HG02870 (cell line): ENCODE data around the gene UHRF1.
"Not testable (repeated sequence)": the region's sequence is repeated elsewhere in the genome, so short reads cannot be mapped to it uniquely, and the experiment has no call there.

Experiments used
- ATAC-seq: cut with Tn5 transposase; IDR thresholded peaks from one replicate; pipeline ENCODE4 v1.9.1; 2021; ENCODE audit warnings: mild to moderate bottlenecking, moderate library complexity; ENCODE audit not compliant: unreplicated experiment

The UHRF1 gene

DNA sequence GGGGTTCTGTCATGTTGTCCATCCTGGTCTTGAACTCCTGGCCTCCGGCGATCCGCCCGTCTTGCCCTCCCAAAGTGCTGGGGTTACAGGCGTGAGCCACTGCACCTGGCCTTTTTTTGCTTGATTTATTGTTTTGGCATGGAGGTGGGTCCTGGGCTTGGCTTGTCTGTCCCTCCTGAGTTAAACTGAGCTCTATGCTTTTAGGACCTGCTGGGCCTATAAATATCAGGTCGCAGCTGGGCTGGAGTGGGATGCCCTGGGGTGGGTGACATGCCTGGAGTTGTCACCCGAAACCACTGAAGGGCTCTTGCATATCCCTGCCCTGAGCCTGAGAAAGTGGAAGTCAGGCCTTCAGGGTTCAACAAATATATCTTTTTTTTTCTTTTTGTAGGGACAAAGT is 12.2 kb upstream of the UHRF1 start:
- ATAC-seq: no peak

DNA sequence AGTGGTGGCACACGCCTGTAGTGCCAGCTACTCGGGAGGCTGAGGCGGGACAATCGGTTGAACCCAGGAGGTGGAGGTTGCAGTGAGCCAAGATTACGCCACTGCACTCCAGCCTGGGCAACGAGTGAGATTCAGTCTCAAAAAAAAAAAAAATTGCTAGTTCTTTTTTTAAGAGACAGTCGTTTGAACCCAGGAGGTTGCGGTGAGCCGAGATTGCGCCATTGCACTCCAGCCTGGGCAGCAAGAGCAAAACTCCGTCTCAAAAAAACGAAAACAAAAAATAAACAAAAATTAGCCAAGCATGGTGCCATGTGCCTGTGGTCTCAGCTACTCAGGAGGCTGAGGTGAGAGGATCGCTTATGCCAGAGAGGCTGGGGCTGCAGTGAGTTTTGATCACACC is 8.4 kb upstream of the UHRF1 start:
- ATAC-seq: not testable (repeated sequence)

DNA sequence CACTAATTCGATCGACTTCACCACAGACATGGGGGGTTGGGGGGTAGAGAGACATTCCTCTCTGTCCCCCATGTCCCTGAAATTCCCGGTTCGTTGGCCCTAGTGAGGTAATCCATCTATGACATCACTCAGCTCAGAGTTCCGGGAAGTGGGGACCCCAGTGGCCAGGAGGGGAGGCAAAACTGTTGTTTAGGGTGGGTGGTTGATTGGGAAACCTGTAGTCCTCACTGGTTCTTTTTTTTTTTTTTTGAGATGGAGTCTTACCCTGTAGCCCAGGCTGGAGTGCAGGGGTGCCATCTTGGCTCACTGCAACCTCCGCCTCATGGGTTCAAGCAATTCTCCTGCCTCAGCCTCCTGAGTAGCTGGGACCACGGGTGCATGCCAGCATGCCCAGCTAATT is 6.5 kb upstream of the UHRF1 start, which contains the start of gene ARRDC5:
TSS of gene ARRDC5 (minus strand) at position 101 of the 400 bp plus-strand sequence. CDS start at position 30, 71 bp downstream.
- ATAC-seq: no peak

DNA sequence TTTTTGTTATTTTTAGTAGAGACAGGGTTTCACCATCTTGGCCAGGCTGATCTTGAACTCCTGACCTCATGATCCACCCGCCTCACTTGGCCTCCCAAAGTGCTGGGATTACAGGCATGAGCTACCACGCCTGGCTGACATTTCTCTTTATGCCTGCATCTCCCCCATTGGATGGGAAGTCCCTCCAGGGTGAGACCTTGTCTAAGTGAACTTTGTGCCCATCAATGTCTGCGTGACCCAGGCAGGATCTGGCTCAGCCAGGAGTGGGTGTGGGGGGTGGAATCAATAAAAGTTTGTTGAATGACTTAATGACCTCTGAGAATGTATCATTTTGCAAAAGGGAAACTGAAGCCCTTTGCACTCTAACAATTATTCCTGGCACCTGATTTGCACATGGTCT is 4.8 kb upstream of the UHRF1 start:
- no peak for ATAC-seq

DNA sequence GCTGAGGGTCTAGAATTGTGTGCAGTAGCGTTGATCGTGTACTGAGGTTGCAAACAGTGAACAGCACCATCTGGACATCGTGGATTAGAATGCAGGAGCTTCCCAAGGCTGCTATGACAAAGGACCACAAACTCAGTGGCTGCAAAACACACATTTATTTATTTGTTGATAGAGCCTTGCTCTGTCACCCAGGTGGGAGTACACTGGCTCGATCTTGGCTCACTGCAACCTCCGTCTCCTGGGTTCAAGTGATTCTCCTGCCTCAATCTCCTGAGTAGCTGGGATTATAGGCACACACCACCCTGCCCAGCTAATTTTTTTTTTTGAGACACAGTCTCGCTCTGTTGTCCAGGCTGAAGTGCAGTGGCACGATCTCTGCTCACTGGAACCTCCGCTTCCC is 2.3 kb upstream of the UHRF1 start:
- no peak for ATAC-seq

DNA sequence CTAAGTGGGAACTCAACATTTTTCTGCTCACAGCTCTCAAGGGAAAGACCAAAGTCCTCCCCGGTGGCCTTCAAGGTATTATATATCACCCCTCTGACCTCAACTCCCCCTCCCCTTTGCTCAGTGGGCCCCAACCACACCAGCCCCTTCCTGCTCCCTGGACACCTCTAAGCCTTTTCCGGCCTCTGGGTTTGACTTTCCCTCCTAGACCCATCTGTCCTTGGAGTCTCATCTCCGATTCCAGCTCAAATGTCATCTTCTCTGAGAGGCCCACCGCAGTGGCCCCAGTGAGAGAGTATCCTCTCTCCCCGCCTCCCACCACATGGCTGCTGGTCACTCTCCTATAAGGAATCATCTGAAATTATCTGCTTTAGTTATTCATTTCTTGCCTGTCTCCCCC is 941 bp upstream of the UHRF1 start:
- no peak for ATAC-seq

DNA sequence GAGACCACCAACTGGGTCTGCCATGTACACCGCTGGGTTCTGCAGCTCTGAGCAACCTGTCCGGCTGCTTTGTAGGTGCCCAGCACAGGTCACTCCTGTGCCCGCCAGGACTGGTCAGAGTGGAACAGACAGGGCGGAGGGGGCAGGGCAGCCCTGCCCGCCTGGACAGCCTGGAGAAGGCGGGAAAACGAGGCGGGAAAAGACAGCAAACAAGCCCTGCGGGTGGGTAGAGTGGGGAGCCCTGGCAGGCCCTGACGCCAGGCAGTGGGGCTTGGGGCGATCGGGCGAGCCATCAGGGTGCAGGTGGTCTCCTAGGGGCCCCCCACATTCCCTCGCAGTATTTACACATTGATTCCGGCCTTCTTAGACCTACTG is 533 bp upstream of the UHRF1 start:
- no peak for ATAC-seq

DNA sequence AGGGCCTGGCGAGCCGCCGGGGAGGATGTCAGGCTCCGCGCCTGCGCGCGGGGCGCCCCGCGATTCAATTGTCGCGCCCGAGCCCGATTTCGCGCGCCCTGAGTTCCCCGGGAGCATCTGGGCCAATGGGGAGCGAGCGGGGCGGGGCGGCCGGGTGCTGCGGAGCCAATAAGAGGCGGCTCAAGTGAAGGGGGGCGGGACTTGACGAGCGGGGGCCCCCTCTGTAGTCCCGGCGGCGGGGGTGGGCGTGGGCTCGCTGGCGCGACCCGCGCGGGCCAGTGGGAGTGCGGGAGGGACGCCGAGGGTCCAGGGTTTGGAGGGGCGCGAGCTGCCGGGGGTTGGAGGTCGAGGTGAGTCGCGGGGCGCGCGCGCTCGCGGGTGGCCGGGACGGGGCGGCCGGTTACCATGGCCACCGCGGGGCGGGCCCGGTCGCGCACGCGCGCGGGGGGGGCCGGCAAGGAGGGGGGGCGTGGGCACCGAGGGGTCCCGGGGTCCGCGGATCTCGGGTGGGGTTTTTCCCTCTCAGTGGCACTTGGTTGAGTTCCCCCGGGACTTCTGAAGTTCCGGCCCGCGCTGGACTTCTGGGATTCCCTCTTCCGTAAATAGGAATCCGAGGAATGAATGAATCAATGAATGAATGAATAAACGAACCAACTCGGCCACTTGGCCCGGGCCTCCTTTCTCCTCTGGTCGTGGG is 744 bp downstream of the UHRF1 start:
- peak; percentile 69 for ATAC-seq

DNA sequence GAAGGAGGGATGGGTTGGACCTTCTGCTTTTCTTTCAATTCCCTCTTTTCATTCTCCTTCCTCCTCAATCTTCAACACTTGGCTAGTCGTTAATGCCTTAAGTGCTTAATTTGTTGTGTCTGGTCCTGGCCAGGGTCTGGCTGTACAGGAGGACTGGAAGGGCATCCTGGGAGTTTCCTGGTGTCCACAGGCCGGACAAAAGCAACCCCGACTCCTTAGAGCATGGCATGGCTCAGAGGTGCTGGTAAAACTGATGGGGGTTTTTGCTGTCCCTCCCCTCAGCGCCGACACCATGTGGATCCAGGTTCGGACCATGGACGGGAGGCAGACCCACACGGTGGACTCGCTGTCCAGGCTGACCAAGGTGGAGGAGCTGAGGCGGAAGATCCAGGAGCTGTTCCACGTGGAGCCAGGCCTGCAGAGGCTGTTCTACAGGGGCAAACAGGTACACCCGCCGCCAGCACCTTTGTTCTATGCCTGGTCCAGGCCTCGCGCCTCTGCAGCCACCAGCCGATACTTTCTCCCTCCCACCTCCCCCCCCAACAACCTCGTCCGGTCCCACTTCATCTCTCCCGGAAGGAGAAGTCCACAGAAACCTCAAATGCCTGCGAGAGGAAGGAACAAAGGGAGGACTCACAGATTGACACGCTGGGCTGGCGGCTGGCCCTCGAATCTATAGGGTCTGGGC is 1.4 kb downstream of the UHRF1 start:
- ATAC-seq: no peak

DNA sequence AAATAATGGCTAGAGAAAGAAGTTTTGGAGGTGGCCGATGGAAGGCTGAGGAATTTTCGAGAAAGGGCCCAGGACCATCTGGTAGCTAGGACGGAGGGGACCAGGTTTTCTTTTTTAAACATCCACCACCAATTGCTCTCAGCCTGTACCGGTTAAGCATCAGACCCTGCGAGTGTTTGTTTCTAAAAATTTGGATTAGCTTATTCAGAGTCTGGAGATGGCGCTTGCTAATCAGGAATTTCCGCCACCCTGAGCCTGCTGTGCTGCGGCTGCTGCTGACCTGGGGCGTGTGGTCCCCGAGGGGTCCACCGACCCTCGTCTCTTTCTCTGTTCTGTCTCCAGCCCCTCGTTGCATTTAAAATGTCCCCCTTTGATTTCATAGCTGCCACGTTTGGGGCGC is 2.0 kb downstream of the UHRF1 start:
- no peak for ATAC-seq

DNA sequence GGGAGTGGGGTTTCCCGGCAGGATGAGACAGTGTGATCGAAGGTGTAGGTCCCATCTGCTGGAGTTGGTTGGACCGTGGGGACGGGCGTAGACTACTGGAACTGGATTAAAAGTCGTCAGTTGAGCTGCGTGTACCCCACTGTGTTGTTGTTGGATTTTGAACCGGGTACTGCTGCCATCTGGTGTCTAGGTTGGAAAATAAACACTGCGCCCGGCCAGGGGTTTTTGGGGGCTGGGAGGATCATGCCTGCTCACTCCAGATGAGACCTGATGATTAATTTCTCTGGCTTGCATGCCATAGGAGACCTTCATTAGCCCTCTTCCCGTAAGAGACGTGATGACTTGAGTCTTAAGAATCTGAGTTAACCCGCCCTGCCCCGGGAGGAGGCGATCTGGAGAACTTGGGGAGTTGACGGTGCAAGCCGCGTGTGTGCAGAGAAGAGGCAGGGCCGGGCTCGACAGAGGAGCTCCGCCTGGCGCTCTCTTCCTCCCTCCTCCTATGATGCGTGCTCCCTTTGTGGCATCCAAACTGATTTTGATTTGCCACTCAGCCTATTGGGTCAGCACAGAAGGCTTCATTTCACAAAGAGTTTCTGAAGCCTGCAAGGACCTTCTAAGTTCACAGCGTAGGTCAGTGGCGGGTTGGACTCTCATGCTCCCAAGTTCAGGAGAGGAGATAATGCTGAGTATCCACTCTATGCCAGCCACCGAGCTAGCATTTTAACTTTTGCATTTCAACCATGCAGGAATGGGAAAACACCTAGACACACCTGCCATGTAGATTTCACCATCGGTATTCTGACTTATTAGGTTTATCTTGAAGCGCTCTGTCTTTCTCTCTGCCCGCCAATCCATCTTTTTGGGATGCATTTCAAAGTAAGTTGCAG is 2.7 kb downstream of the UHRF1 start:
- ATAC-seq: no peak

DNA sequence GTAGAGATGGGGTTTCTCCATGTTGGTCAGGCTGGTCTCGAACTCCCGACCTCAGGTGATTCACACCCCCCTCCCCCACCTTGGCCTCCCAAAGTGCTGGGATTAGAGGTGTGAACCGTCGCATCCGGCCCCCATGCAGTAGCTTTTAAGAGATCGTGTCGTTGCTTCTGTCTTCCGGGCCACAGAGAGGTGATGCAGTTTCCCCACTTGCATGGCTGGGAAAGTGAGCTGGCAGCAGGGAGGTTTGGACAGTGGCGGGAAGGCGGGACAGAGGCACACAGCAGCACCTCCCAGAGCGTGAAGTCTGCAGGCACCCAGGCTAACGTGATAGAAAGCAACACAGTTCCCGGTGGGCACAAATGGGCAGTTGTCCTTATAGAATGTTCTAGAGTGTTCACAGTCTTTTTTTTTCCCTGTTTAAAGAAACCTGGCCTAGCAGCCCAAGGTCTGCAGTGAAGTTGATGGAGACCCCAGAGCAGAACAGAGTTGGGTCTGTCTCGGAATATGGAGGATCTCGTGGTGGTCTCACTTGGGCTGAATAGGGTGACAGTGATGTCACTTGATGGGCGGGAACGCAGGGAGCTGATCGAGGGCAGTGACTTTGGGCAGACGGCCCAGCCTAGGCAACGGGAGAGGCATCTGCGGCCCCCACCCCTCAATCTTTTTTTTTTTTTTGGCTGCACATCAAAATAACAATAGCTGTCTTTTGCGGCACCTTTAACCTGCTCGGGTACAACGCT is 4.9 kb downstream of the UHRF1 start:
- no peak for ATAC-seq

DNA sequence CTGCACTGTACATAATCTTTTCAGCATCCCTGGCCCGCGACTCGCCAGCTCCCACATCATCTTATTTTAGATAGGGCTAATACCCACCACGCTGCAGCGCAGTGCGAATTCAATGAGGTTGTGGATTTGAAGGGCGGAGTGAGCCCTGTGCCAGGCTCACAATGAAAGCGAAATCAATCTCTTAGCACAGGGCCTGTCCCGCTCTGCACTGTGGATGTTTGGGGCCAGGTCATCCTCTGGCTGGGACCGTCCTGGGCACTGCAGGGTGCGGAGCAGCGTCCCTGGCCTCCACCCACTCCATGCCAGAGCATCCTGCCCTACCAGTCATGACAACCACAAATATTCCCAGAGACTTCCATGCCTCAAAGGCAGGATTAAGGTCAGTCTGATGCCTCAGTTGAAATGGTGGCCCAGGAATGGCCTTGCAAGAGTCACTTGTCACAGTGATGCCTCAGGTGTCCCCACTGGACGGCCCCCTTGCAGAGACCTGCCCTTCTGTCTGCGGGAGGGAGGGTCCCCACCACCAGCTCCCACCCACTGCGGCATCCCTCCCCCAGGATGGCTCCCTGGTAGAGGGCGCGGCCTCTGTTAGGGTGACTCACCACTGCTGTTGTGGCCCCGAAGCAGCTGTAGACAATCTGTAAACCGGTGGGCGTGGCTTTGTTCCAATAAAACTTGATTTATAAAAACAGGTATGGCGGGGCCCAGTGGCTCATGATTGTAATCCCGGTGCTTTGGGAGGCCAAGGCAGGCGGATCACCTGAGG is 5.6 kb downstream of the UHRF1 start:
- ATAC-seq: no peak

DNA sequence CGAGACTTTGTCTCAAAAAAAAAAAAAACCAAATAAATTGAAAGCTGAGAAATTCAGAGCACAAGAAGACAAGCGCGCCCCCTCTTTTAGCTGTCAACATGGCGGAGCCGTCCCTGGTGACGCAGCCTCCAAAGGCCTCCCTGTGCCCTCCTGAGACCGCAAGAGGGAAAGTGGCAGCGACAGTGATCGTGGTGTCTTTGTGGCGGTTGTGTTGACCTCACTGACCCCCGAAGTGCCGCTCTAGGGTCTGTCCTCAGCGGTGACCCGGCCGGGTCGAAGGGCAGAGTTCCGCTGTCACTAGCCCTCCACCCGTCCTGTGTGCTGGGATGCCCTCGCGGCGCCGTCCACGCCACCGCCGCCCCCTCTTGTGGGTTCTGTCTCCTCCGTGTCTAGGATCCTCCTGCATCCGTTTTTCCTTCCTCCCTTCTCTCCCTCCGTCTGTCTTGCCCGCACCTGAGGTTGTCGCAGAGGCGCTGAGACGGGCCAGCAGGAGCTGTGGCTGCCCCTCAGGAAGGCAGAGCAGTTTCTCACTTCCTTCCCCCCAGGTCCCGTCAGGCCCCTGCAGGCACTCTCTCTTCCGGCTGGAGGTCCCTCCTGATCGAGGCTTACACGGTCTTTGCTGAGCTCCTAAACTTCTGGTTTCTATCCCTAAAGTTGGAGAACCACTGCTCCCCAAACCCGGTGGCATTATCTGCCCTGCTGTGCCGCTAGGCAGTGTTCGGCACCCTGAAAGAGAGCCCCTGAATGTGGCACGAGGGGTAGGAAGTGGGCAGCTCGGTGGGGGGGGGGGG is 7.2 kb downstream of the UHRF1 start:
- ATAC-seq: no peak

DNA sequence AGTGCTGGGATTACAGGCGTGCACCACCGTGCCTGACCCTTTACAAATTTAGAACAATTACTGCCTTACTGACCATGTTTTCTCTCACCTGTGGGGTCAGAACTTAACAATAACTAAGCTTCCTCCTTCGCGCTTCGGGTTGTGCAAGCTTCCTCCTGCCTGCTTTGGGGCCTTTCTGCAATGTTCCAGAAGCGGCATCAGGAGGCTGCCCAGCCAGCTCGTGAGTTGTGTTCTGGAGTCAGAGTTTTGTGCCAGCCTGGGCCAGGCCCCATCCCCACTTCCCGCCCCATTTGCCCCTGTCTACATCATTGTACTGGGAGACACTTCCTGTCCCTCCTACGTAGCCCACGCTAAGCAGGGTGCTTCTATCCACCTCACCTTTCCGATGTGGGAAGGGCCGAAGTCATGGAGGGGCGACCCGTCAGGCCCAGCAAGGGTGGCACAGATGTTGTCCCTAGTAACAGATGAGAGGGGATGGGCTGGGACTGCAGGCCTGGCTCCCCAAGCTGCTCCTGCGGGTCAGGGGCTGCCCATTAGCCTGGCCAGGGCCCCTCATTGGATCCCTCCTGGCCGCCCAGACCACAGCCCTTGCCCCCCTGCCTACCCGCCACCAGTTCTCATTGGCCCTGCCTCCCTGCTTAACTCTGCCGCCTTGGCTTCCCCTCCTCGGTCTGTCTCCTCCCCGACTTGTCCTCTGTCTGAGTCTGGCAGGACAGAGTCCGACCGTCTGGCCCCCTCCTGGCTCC is 13.4 kb downstream of the UHRF1 start:
- ATAC-seq: no peak

DNA sequence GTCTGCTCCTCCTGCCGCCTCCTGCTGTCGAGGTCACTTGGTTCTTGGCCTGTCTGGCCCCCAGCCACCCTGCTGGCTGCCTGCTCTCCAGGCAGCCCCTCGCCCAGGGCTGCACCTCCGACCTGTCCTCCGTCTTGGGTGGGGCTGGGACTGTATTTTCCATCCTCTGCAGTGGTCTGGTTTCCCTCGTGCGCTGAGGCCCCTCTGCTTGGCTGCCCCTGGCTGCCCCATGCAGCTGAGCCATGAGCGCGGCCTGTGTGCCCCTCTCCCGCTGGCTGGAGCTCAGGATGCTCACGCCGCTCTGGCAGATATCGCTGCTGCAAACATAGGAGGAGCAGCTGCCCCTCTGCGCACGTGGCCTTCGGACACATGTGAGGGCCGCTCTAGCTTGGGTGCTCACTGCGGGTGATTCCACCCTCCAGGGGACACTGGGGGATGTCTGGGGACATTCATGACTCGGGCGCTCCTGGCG is 14.0 kb downstream of the UHRF1 start:
- ATAC-seq: no peak

DNA sequence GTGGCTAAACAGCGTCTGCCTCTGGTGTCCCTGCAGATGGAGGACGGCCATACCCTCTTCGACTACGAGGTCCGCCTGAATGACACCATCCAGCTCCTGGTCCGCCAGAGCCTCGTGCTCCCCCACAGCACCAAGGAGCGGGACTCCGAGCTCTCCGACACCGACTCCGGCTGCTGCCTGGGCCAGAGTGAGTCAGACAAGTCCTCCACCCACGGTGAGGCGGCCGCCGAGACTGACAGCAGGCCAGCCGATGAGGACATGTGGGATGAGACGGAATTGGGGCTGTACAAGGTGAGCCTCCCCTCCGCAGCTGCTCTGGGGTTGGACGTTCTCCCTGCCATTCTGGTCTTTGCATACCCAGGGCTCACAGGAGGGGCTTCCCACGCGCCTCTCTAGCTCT is 19.9 kb downstream of the UHRF1 start:
- ATAC-seq: no peak

DNA sequence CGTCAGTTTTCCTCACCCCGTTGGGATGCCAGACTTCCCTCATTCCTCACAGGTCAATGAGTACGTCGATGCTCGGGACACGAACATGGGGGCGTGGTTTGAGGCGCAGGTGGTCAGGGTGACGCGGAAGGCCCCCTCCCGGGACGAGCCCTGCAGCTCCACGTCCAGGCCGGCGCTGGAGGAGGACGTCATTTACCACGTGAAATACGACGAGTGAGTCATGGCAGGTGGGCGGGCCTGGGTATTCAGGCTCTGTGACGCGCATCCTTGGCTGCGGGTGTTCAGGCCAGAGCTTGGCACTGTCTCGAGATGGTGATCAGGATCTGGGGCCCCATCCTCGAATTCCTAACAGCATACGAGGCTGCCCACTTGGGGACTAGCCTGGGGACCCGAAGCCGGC is 21.4 kb downstream of the UHRF1 start:
- ATAC-seq: no peak

DNA sequence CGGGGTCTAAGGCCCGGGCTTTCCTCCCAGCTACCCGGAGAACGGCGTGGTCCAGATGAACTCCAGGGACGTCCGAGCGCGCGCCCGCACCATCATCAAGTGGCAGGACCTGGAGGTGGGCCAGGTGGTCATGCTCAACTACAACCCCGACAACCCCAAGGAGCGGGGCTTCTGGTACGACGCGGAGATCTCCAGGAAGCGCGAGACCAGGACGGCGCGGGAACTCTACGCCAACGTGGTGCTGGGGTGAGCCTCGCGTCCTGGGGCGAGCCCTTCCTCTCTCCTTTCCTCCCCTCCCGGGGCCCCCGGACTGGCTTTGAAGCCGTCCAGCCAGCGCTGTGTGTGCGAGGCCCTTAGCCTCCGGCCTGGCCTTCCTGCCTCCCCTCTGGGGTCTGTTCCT is 23.4 kb downstream of the UHRF1 start:
- no peak for ATAC-seq
